ENCODE results near the gene THOC5.
"Not testable (repeated sequence)": the region's sequence is repeated elsewhere in the genome, so short reads cannot be mapped to it uniquely, and the experiment has no call there.

Gene THOC5

GRCh38 chr22:29553351-29554224 is at the start of gene THOC5:
THOC5 (minus strand) TSS chr22:29553757; CDS start chr22:29549147, 4,610 bp downstream.
- DNase-seq, result peak; percentile 95

- no peak for DNase-seq
Observed at GRCh38 chr22:29598684-29599020, 45.1 kb upstream of the THOC5 start.

GRCh38 chr22:29597871-29598683 is 44.5 kb upstream of the THOC5 start:
- DNase-seq, result not testable (repeated sequence)

- no peak for DNase-seq
Observed at GRCh38 chr22:29596408-29596807, 42.9 kb upstream of the THOC5 start.

- DNase-seq, result not testable (repeated sequence)
Observed at GRCh38 chr22:29594447-29594846, 40.9 kb upstream of the THOC5 start.

- DNase-seq, result no peak
Observed at GRCh38 chr22:29593923-29594322, 40.4 kb upstream of the THOC5 start.

- DNase-seq, result no peak
Observed at GRCh38 chr22:29587938-29588699, 34.6 kb upstream of the THOC5 start.

GRCh38 chr22:29586193-29586705 is 32.7 kb upstream of the THOC5 start:
- DNase-seq, result not testable (repeated sequence)

- DNase-seq, result no peak
Observed at GRCh38 chr22:29584975-29585374, 31.4 kb upstream of the THOC5 start.

GRCh38 chr22:29581799-29582198 is 28.2 kb upstream of the THOC5 start:
- no peak for DNase-seq

GRCh38 chr22:29580200-29580810 is 26.7 kb upstream of the THOC5 start:
- DNase-seq, result no peak

GRCh38 chr22:29578462-29579200 is 25.1 kb upstream of the THOC5 start:
- DNase-seq, result no peak

- no peak for DNase-seq
Observed at GRCh38 chr22:29574762-29575450, 21.3 kb upstream of the THOC5 start.

GRCh38 chr22:29570912-29571549 is 17.5 kb upstream of the THOC5 start:
- DNase-seq, result no peak

- no peak for DNase-seq
Observed at GRCh38 chr22:29570456-29570855, 16.9 kb upstream of the THOC5 start.

- no peak for DNase-seq
Observed at GRCh38 chr22:29569011-29569678, 15.6 kb upstream of the THOC5 start.

- DNase-seq, result no peak
Observed at GRCh38 chr22:29567338-29567737, 13.8 kb upstream of the THOC5 start.

- DNase-seq, result not testable (repeated sequence)
Observed at GRCh38 chr22:29566513-29566912, 13.0 kb upstream of the THOC5 start.

GRCh38 chr22:29563652-29564460 is 10.3 kb upstream of the THOC5 start:
- no peak for DNase-seq
